NT2/D1 (cell line): Measurements from ENCODE around the gene SIRPG.
"Not testable (repeated sequence)": the region's sequence is repeated elsewhere in the genome, so short reads cannot be mapped to it uniquely, and the experiment has no call there.

Experiments
- YY1 ChIP-seq: IDR thresholded peaks from 2 replicates; pipeline ENCODE4 v1.6.1; 2011; ENCODE audit not compliant: insufficient read length, insufficient read depth
- ZNF274 ChIP-seq: IDR thresholded peaks from 2 replicates; pipeline ENCODE4 v1.6.1; 2011; ENCODE audit warnings: mild to moderate bottlenecking, low read depth, low read length

DNA sequence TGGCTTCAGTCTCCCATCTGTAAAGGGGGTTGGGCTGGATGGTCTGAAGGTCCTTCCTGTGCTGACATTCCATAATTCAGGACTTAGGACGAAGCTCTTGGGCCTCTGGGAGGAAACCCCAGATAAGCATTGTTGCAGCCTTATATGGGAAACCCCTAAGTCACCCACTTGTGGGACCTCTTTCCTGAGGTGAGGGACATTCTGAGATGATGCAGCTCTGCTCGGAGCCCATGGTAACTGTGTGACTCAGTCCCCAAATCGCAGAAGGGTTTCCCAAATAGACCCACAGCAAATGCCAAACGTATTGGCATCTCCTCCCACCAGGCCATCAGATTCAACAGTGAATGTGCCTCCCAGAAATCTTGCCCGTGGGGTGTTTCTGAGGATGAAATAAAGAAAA, 47.2 kb downstream of the SIRPG start:
- not testable (repeated sequence) for TF ChIP-seq YY1, ZNF274
